GM06990 (cell line): Measurements from ENCODE around the gene TEX19.
"Not testable (repeated sequence)": the region's sequence is repeated elsewhere in the genome, so short reads cannot be mapped to it uniquely, and the experiment has no call there.

Experiments used
- DNase-seq: peaks from one replicate; pipeline ENCODE4 v3.0.0-alpha.2; 2011; ENCODE audit not compliant: insufficient read length; ENCODE audit errors: extremely low read depth
- H3K27me3 ChIP-seq: replicated peaks from 2 replicates; pipeline ENCODE4 v1.6.0; 2011; ENCODE audit warnings: low read length; ENCODE audit not compliant: control insufficient read depth, insufficient read depth
- H3K36me3 ChIP-seq: 2 replicates; pipeline ENCODE4 v1.5.1; 2011; ENCODE audit warnings: low read length; ENCODE audit not compliant: control insufficient read depth, insufficient read depth
- H3K4me3 ChIP-seq: replicated peaks from 2 replicates; pipeline ENCODE4 v1.5.1; 2011; ENCODE audit warnings: low read depth, mild to moderate bottlenecking, control low read depth, low read length
- TF ChIP-seq, protein P1 (sequence below): IDR thresholded peaks from 2 replicates; pipeline ENCODE4 v1.5.1; 2011; ENCODE audit warnings: low read length, control low read depth, mild to moderate bottlenecking, inconsistent platforms; ENCODE audit not compliant: insufficient read depth, poor library complexity, severe bottlenecking

TEX19 gene

DNA sequence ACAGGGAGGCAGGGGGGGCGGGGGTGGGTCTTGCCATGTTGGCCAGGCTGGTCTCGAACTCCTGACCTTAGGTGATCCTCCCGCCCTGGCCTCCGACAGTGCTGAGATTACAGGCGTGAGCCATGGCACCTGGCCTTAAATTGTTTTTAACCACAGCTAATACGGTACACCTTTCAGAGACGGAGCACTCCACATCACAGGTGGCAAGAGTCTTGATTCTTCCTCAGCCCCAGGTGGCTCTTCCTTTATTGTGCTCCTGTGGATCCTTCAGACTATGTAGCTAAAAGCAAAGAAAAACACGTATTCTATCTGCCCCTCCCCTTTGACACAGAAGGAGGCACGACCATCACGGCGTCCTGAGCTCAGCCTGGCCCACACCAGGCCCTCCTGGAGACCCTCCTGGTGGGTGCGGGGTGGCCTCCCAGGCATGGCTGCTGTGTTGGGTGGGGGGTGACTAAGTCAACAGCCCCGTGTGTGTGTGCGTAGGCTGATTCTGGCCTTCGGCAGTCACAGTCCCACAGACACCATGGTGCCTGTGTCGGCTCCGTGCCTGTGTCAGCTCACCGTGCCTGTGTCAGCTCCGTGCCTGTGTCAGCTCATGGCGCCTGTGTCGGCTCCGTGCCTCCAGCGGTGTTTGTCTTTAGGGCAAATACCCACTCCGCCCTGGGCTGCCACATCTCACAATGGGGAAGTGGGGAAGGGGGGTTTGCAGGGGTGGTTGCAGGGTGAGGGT, 14.7 kb upstream of the TEX19 start:
- Histone ChIP-seq H3K36me3 (no peaks in the 10 kb centered on the region), H3K4me3 (no peak overlapping the region), H3K27me3 (no peaks in the 10 kb centered on the region; the same call in 1 of the 2 replicates)
- TF ChIP-seq, protein P1, sequence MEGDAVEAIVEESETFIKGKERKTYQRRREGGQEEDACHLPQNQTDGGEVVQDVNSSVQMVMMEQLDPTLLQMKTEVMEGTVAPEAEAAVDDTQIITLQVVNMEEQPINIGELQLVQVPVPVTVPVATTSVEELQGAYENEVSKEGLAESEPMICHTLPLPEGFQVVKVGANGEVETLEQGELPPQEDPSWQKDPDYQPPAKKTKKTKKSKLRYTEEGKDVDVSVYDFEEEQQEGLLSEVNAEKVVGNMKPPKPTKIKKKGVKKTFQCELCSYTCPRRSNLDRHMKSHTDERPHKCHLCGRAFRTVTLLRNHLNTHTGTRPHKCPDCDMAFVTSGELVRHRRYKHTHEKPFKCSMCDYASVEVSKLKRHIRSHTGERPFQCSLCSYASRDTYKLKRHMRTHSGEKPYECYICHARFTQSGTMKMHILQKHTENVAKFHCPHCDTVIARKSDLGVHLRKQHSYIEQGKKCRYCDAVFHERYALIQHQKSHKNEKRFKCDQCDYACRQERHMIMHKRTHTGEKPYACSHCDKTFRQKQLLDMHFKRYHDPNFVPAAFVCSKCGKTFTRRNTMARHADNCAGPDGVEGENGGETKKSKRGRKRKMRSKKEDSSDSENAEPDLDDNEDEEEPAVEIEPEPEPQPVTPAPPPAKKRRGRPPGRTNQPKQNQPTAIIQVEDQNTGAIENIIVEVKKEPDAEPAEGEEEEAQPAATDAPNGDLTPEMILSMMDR = no peak
- no peak for DNase-seq

DNA sequence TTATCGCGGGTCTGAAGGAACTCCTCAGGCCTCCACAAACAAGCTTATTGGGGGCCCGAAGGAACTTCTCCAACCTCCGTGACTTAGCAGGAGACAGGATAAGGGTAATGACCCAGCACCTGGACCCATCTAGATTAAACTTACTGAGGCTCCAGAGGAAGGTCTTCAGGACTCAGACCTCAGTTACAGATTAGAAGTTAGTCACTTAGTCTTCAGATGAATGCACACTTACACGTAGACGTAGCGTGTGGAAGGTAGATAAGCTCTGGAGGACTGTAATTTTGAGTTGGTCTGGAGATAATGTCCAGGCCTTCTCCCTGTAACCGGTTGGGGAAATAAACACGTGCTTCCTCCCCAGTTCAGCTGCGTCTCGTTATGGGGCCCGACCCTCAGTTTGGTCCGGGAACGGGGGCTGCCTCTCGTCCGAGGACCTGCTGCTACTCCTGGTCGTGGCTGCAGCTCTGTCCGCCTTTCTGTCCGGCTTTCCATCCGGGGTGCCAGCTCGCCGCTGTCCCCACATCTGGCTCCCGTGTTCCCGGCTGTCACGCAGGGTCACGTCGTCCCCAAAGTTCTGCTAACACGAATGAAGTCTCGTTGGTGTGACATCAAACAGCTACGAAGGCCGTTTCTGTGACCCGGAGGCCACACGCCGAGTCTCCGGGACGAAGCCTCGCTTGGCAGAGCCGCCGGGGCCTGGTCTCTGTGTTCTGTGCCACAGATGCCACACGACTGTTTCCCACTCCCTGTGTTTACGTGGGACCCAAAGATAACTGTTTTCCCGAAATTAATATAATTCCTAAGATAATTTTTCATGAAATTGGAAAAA, 13.7 kb upstream of the TEX19 start:
- Histone ChIP-seq H3K27me3 (no peaks in the 10 kb centered on the region; the same call in 1 of the 2 replicates), H3K4me3 (no peak overlapping the region), H3K36me3 (no peaks in the 10 kb centered on the region)
- no peak for DNase-seq
- TF ChIP-seq, protein P1 = no peak

DNA sequence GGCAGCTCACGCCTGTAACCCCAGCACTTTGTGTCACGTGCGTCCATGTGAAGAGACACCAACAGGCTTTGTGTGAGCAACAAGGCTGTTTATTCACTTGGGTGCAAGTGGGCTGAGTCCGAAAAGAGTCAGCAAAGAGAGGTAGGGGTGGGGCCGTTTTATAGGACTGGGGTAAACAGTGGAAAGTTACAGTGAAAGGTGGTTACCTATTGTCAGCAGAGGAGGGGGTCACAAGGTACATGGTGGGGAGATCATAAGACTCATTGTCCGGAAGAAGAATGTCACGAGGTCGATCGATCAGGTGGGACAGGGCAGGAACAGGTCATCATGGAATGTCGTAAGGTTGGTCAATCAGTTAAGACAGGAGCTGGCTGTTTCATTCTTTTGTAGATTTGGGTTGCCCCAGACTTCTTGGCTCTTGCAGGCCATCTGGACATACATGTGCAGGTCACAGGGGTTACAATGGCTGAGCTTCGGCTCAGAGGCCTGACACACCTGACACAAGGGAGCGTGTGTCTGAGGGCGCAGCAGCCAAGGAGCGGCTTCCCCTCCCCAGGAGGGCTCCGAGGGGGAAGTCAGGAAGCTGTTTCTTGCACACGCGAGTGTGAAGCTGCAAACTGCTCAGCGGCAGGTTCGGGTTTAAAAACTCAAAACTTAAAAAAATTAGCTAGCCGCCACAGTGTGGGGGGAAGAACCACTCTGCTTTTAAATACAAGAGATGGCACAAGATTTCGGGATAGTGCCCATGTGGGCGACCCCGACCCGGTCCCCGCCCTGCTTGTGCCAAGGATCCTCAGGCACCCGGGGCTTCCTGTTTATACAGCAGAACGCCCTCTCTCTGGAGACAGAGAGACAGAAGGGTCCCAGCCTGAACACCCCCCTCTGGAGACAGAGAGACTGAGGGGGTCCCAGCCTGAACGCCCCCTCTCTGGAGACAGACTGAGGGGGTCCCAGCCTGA, 12.4 kb upstream of the TEX19 start:
- H3K27me3 ChIP-seq = no peaks in the 10 kb centered on the region; the same call in 1 of the 2 replicates
- no peak overlapping the region for H3K4me3 ChIP-seq
- no peak for DNase-seq
- TF ChIP-seq, protein P1 = no peak
- H3K36me3 ChIP-seq = no peaks in the 10 kb centered on the region

DNA sequence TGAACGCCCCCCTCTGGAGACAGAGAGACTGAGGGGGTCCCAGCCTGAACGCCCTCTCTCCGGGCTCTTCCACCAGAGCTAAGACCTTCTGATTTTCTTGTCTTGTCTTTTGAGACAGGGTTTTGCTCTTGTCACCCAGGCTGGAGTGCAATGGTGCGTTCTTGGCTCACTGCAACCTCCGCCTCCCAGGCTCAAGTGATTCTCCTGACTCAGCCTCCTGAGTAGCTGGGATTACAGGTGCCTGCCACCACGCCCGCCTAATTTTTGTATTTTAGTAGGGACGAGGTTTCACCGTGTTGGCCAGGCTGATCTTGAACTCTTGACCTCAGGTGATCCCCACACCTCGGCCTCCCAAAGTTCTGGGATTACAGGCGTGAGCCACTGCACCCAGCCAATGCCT, 11.1 kb upstream of the TEX19 start:
- not testable (repeated sequence) for DNase-seq, H3K36me3 ChIP-seq, H3K4me3 ChIP-seq, H3K27me3 ChIP-seq

DNA sequence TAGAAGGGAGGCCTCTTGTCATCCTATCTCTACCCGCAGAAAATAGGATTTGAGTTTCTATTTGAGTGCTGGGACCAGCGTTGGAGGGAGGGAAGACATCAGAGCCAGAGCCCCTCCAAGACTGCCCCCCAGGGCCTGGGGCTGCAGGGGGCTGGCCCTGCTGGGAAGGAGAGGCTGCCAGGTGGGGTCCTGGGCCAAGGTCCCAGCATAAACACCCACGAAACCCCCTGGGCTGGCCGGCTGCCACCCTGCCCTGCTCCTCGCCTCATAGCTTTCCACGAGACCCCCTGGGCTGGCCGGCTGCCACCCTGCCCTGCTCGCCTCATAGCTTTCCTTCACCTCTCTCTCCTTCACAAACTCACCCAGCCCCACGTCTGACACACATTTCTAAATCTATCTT, 10.6 kb upstream of the TEX19 start:
- Histone ChIP-seq H3K4me3 (no peak overlapping the region), H3K27me3 (no peaks in the 10 kb centered on the region; the same call in 1 of the 2 replicates), H3K36me3 (no peaks in the 10 kb centered on the region)
- no peak for DNase-seq
- TF ChIP-seq, protein P1 = no peak

DNA sequence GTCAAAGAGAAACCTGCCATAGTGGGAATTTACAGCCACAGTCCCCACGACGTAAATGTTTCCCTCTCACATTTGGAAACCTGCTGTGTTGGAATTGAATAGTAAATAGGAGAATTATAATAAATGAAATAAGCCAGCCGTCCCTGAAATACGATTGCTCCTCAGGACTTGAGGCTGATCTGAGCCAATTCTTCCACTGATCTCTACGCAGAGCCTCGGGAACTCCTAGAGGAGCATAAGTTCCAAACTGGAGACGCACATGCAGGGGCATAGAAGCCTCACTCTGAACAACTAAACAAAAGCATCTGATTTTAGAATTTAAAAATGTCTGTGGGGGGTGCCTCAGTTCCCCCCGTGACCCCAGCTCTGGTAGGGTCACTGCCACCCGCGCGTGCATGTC, 10.2 kb upstream of the TEX19 start:
- no peak for DNase-seq
- H3K4me3 ChIP-seq = no peak overlapping the region
- no peaks in the 10 kb centered on the region for H3K36me3 ChIP-seq
- H3K27me3 ChIP-seq = no peaks in the 10 kb centered on the region; the same call in 1 of the 2 replicates
- TF ChIP-seq, protein P1 = no peak
